Body of pancreas (tissue), 4 donors: ENCODE data around the gene POR.
"Not testable (repeated sequence)": the region's sequence is repeated elsewhere in the genome, so short reads cannot be mapped to it uniquely, and the experiment has no call there.

ENCODE experiments used
- CTCF ChIP-seq, 7 experiments: fragments of 450-650 bp in 4 of 7; fragments of 200-600 bp in 3 of 7; sonication (generic) in 3 of 7; IDR thresholded peaks; one replicate each; pipeline ENCODE4 v1.5.1; 2016 to 2019; ENCODE audit warnings: antibody characterized with exemption in 7 of 7
- POLR2A ChIP-seq, 3 donors: fragments of 450-650 bp; IDR thresholded peaks; one replicate each; pipeline ENCODE4 v1.6.1; 2016; ENCODE audit warnings: antibody characterized with exemption in 3 of 3, mild to moderate bottlenecking in 2 of 3

- TF ChIP-seq CTCF, POLR2A (IDR thresholded peaks at IDR 0.05): not testable (repeated sequence)
Measured at GRCh38 chr7:75891237-75891636, 23.7 kb upstream of the POR start.
